ENCODE results near the gene PBXIP1. TPM values are rescaled to one million over a fixed set of nuclear protein-coding genes. Genes with fewer than 3 reads are reported as not detected.

The PBXIP1 gene, protein sequence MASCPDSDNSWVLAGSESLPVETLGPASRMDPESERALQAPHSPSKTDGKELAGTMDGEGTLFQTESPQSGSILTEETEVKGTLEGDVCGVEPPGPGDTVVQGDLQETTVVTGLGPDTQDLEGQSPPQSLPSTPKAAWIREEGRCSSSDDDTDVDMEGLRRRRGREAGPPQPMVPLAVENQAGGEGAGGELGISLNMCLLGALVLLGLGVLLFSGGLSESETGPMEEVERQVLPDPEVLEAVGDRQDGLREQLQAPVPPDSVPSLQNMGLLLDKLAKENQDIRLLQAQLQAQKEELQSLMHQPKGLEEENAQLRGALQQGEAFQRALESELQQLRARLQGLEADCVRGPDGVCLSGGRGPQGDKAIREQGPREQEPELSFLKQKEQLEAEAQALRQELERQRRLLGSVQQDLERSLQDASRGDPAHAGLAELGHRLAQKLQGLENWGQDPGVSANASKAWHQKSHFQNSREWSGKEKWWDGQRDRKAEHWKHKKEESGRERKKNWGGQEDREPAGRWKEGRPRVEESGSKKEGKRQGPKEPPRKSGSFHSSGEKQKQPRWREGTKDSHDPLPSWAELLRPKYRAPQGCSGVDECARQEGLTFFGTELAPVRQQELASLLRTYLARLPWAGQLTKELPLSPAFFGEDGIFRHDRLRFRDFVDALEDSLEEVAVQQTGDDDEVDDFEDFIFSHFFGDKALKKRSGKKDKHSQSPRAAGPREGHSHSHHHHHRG
- total RNA-seq, result 74.0 TPM
- polyA plus RNA-seq, result 206 TPM

DNA sequence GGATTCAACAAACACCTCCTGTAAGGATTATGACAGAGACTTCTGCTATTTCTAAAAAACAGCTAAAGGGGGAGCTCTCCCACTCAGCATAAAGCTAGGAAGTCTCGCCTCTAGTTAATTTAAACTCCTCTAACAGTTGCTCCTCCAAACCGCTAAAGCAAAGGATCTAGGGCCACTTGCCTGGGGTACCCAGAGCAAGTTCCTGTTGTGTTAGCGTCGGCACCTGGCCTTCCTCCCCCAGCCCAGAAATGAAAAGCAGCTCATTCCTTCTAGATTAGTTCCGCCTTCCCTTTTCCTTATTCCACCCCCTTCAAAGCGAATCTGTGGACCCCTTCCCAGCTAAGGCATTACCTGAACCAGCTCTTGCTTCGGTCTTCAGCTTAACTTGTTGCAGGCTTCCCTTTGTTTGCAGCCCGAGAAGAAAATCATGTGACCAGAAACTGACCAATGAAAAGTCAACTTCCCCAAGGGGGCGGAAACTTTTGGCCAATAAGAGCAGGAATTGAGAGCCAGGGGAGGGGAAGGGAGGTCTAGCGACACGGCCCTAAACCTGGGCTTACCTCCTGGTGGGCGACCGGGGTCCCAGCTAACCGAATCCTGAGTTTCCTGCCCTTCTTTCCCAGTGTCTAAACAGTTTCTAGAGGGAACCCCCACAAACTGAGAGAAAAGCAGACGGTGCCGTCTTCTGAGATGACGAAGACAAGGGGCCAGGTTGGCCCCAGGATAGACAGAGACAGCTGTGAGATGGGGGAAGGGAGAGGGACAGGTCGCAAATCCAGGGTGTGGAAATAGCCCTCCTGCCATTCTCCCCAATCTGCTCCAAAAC is at the start of gene PBXIP1:
Gene PBXIP1 (minus strand): TSS at position 382 of the 826 bp plus-strand sequence. CDS start 2,378 bp downstream, outside the sequence.
- Histone ChIP-seq H3K4me1 (ENCODE audit: insufficient read depth) (no peaks in the 10 kb centered on the region), H3K4me3 (ENCODE audit: low read depth, low read length) (peak within 1 kb of the TSS; percentile 44), H3K36me3 (ENCODE audit: insufficient read depth) (no peaks in the 10 kb centered on the region), H3K27ac (ENCODE audit: low read depth) (peak within 1 kb of the TSS; percentile 58)
- peak; percentile 94 for DNase-seq (ENCODE audit: extremely low spot score)
- under 1% methylated on average over 18 of the region's 18 CpGs for WGBS

GRCh38 chr1:155005076-155006011 is 49.4 kb upstream of the PBXIP1 start:
- H3K4me1 ChIP-seq (ENCODE audit: insufficient read depth), result no peaks in the 10 kb centered on the region
- no peaks in the 10 kb centered on the region for H3K36me3 ChIP-seq (ENCODE audit: insufficient read depth)
- peak overlapping the region; percentile 89 for H3K27ac ChIP-seq (ENCODE audit: low read depth)
- H3K4me3 ChIP-seq (ENCODE audit: low read depth, low read length), result no peak overlapping the region
- WGBS, result 53% methylated on average over 17 of the region's 17 CpGs
- DNase-seq (ENCODE audit: extremely low spot score), result no peak

GRCh38 chr1:155004352-155005075 is 48.6 kb upstream of the PBXIP1 start:
- Histone ChIP-seq H3K4me3 (ENCODE audit: low read depth, low read length) (peak overlapping the region; percentile 83), H3K36me3 (ENCODE audit: insufficient read depth) (no peaks in the 10 kb centered on the region), H3K4me1 (ENCODE audit: insufficient read depth) (no peaks in the 10 kb centered on the region), H3K27ac (ENCODE audit: low read depth) (peak overlapping the region; percentile 89)
- 41% methylated on average over 5 of the region's 5 CpGs for WGBS
- no peak for DNase-seq (ENCODE audit: extremely low spot score)

- Histone ChIP-seq H3K4me3 (ENCODE audit: low read depth, low read length) (peak overlapping the region; percentile 83), H3K4me1 (ENCODE audit: insufficient read depth) (no peaks in the 10 kb centered on the region), H3K36me3 (ENCODE audit: insufficient read depth) (no peaks in the 10 kb centered on the region), H3K27ac (ENCODE audit: low read depth) (peak overlapping the region; percentile 89)
- WGBS, result under 1% methylated on average over 34 of the region's 34 CpGs
- DNase-seq (ENCODE audit: extremely low spot score), result no peak
These were observed 48.0 kb upstream of the PBXIP1 start for GRCh38 chr1:155003766-155004351.

- peak overlapping the region; percentile 89 for H3K27ac ChIP-seq (ENCODE audit: low read depth)
- H3K4me3 ChIP-seq (ENCODE audit: low read depth, low read length), result peak overlapping the region; percentile 83
- under 1% methylated on average over 37 of the region's 37 CpGs for WGBS
- no peaks in the 10 kb centered on the region for H3K36me3 ChIP-seq (ENCODE audit: insufficient read depth)
- DNase-seq (ENCODE audit: extremely low spot score), result no peak
- H3K4me1 ChIP-seq (ENCODE audit: insufficient read depth), result no peaks in the 10 kb centered on the region
These were observed 47.4 kb upstream of the PBXIP1 start for GRCh38 chr1:155003227-155003765.

- Histone ChIP-seq H3K27ac (ENCODE audit: low read depth) (peak within 1 kb of the TSS; percentile 89), H3K4me1 (ENCODE audit: insufficient read depth) (no peaks in the 10 kb centered on the region), H3K36me3 (ENCODE audit: insufficient read depth) (no peaks in the 10 kb centered on the region), H3K4me3 (ENCODE audit: low read depth, low read length) (peak within 1 kb of the TSS; percentile 83)
- WGBS, result under 1% methylated on average over 34 of the region's 35 CpGs
- no peak for DNase-seq (ENCODE audit: extremely low spot score)
These were observed 46.7 kb upstream of the PBXIP1 start, which contains the start of gene ZBTB7B for GRCh38 chr1:155002464-155003226. Gene ZBTB7B (plus strand): TSS chr1:155002802. CDS start chr1:155014661, 11,859 bp downstream.

GRCh38 chr1:155001675-155002463 is 46.0 kb upstream of the PBXIP1 start:
- under 1% methylated on average over 38 of the region's 38 CpGs for WGBS
- no peaks in the 10 kb centered on the region for H3K4me1 ChIP-seq (ENCODE audit: insufficient read depth)
- peak overlapping the region; percentile 83 for H3K4me3 ChIP-seq (ENCODE audit: low read depth, low read length)
- H3K36me3 ChIP-seq (ENCODE audit: insufficient read depth), result no peaks in the 10 kb centered on the region
- peak; percentile 99 for DNase-seq (ENCODE audit: extremely low spot score)
- peak overlapping the region; percentile 88 for H3K27ac ChIP-seq (ENCODE audit: low read depth)

DNA sequence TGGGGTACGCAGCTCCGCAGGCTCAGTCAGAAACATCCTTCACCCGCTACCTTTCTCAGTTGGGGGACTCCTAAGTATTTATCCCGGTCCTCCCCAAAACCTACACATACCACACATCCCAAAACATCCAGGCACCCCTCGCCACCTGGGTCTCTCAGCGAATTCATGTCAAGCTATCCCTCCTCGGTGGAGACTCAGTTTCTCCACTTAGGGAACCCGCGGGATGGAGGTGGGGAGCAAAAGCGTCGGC is 45.5 kb upstream of the PBXIP1 start:
- DNase-seq (ENCODE audit: extremely low spot score), result no peak
- Histone ChIP-seq H3K36me3 (ENCODE audit: insufficient read depth) (no peaks in the 10 kb centered on the region), H3K4me3 (ENCODE audit: low read depth, low read length) (peak overlapping the region; percentile 83), H3K4me1 (ENCODE audit: insufficient read depth) (no peaks in the 10 kb centered on the region), H3K27ac (ENCODE audit: low read depth) (peak overlapping the region; percentile 88)
- under 1% methylated on average over 11 of the region's 11 CpGs for WGBS

DNA sequence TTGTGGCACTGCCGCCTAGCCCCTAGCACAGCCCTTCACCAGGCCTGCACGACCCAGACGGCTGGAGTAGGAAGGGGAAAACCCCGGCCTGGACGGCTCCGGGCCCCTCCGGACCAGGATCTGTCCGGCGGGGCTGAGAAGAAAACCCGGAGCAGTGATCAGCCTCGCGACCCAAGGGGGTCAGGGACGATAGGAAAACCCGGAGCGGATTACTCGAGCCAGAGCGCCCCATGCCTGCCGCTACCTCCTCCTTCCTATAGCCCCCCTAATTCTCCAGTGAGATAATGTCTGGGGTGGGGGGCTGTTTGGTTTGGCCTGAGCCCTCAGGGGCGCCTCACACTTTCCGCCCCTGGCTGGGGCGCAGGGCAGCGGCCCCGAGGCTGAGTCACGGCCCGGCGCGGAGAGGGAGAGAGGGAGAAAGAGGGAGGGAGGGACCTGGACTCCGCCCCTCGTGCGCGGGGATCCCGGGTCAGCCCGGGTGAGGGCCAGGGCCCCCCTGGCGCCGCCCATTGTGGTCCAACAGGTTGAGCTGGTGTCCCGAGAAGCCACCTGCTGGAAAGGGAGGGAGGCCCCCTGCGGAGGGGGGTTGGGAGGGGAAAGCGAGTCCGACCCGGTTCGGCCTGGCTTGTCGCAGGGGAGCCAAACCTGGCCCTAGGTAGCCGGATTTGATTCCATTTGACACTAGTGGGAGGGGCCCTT is 45.0 kb upstream of the PBXIP1 start:
- under 1% methylated on average over 43 of the region's 43 CpGs for WGBS
- Histone ChIP-seq H3K4me3 (ENCODE audit: low read depth, low read length) (peak overlapping the region; percentile 83), H3K4me1 (ENCODE audit: insufficient read depth) (no peaks in the 10 kb centered on the region), H3K36me3 (ENCODE audit: insufficient read depth) (no peaks in the 10 kb centered on the region), H3K27ac (ENCODE audit: low read depth) (peak overlapping the region; percentile 88)
- peak; percentile 75 for DNase-seq (ENCODE audit: extremely low spot score)

- 2% methylated on average over 13 of the region's 13 CpGs for WGBS
- peak overlapping the region; percentile 88 for H3K27ac ChIP-seq (ENCODE audit: low read depth)
- no peaks in the 10 kb centered on the region for H3K4me1 ChIP-seq (ENCODE audit: insufficient read depth)
- peak overlapping the region; percentile 83 for H3K4me3 ChIP-seq (ENCODE audit: low read depth, low read length)
- DNase-seq (ENCODE audit: extremely low spot score), result no peak
- H3K36me3 ChIP-seq (ENCODE audit: insufficient read depth), result no peaks in the 10 kb centered on the region
These were observed 44.5 kb upstream of the PBXIP1 start for GRCh38 chr1:155000411-155000725.

Data from urinary bladder (tissue), 4 donors.